ENCODE measurements around the gene PPP1R1B.

- TF ChIP-seq CTCF (IDR thresholded peaks at IDR 0.05; ENCODE audit: insufficient read depth, low read length, poor library complexity, severe bottlenecking) = no peak
- TF ChIP-seq EZH2phosphoT487 (conservative IDR thresholded peaks at IDR 0.05; ENCODE audit: low read length) = no peak
Measured at GRCh38 chr17:39652587-39653315, 26.0 kb downstream of the PPP1R1B start.
